HG03354 (cell line): ENCODE data around the gene NMU.
A peak's percentile ranks its signal among the peaks of the same experiment; 100 is the strongest.
"Not testable (repeated sequence)": the region's sequence is repeated elsewhere in the genome, so short reads cannot be mapped to it uniquely, and the experiment has no call there.

ENCODE experiments used
- ATAC-seq: cut with Tn5 transposase; IDR thresholded peaks from one replicate; pipeline ENCODE4 v1.9.1; 2021; ENCODE audit warnings: mild to moderate bottlenecking; ENCODE audit not compliant: unreplicated experiment, poor library complexity, severe bottlenecking

The NMU gene

GRCh38 chr4:55635741-55636655, at the start of gene NMU:
Gene NMU (minus strand): TSS chr4:55636298. CDS start chr4:55636192, 106 bp downstream.
- ATAC-seq, result peak; percentile 78

- no peak for ATAC-seq
Observed at GRCh38 chr4:55684276-55684675, 48.2 kb upstream of the NMU start.

GRCh38 chr4:55682797-55683196, 46.7 kb upstream of the NMU start:
- ATAC-seq, result not testable (repeated sequence)

- no peak for ATAC-seq
Observed at GRCh38 chr4:55682295-55682694, 46.2 kb upstream of the NMU start.

- no peak for ATAC-seq
Observed at GRCh38 chr4:55681430-55681829, 45.3 kb upstream of the NMU start.

- no peak for ATAC-seq
Observed at GRCh38 chr4:55675196-55675793, 39.2 kb upstream of the NMU start.

GRCh38 chr4:55673424-55673823, 37.3 kb upstream of the NMU start:
- ATAC-seq, result no peak

- no peak for ATAC-seq
Observed at GRCh38 chr4:55671667-55672066, 35.6 kb upstream of the NMU start.

- ATAC-seq, result no peak
Observed at GRCh38 chr4:55670695-55671094, 34.6 kb upstream of the NMU start.

GRCh38 chr4:55668449-55668848, 32.4 kb upstream of the NMU start:
- ATAC-seq, result no peak

- ATAC-seq, result no peak
Observed at GRCh38 chr4:55666535-55666934, 30.4 kb upstream of the NMU start.

- ATAC-seq, result no peak
Observed at GRCh38 chr4:55663145-55663544, 27.0 kb upstream of the NMU start.

GRCh38 chr4:55661398-55662056, 25.4 kb upstream of the NMU start:
- no peak for ATAC-seq

- no peak for ATAC-seq
Observed at GRCh38 chr4:55658657-55659056, 22.6 kb upstream of the NMU start.

- ATAC-seq, result no peak
Observed at GRCh38 chr4:55654131-55654530, 18.0 kb upstream of the NMU start.

GRCh38 chr4:55650483-55650882, 14.4 kb upstream of the NMU start:
- no peak for ATAC-seq

- no peak for ATAC-seq
Observed at GRCh38 chr4:55637272-55637820, 1.2 kb upstream of the NMU start.

GRCh38 chr4:55636656-55636999, 530 bp upstream of the NMU start:
- ATAC-seq, result no peak

- no peak for ATAC-seq
Observed at GRCh38 chr4:55635282-55635681, 816 bp downstream of the NMU start.

GRCh38 chr4:55634417-55635128, 1.5 kb downstream of the NMU start:
- ATAC-seq, result no peak
